Testis (tissue), 3 donors: ENCODE results near the gene VRK1. TPM values are rescaled to one million over a fixed set of nuclear protein-coding genes. Genes with fewer than 3 reads are reported as not detected.

Experiments
- DNase-seq: peaks from one replicate; pipeline ENCODE4 v3.0.0-alpha.2; 2019
- H3K27ac ChIP-seq, 2 donors: fragments of 200-600 bp; sonication (generic); one replicate each; pipeline ENCODE4 v1.5.1; 2019
- H3K27me3 ChIP-seq: fragments of 200-600 bp; sonication (generic); one replicate; pipeline ENCODE4 v1.5.1; 2019
- H3K36me3 ChIP-seq: fragments of 200-600 bp; sonication (generic); one replicate; pipeline ENCODE4 v1.5.1; 2017; ENCODE audit warnings: low read depth; ENCODE audit errors: missing control alignments
- H3K4me1 ChIP-seq: fragments of 200-600 bp; sonication (generic); one replicate; pipeline ENCODE4 v1.5.1; 2019
- H3K4me3 ChIP-seq, 2 donors: fragments of 200-600 bp; sonication (generic); one replicate each; pipeline ENCODE4 v1.5.1; 2017 to 2019
- H3K9me3 ChIP-seq: fragments of 200-600 bp; sonication (generic); one replicate; pipeline ENCODE4 v1.5.1; 2017
- CTCF ChIP-seq, 3 experiments: fragments of 450-650 bp in 2 of 3; fragments of 200-600 bp in 1 of 3; sonication (generic) in 1 of 3; IDR thresholded peaks; one replicate each; pipeline ENCODE4 v1.5.1; 2016 to 2019; ENCODE audit warnings: antibody characterized with exemption in 3 of 3, mild to moderate bottlenecking in 2 of 3, moderate library complexity in 1 of 3
- POLR2A ChIP-seq: fragments of 450-650 bp; IDR thresholded peaks from one replicate; pipeline ENCODE4 v1.6.1; 2017; ENCODE audit warnings: antibody characterized with exemption, mild to moderate bottlenecking, moderate library complexity
- WGBS, 2 donors: methylation state at CpG; one replicate each; pipeline ENCODE4 v1.1.5; 2018; 5-methylcytosine and 5-hydroxymethylcytosine counted together
- intact Hi-C: fragments of 100-400 bp; cut with DNase I; formaldehyde crosslinking; loops from one replicate; pipeline ENCODE4 v1.15.1; 2023; ENCODE audit warnings: low total_unique reads
- polyA plus RNA-seq: library from polyadenylated mRNA; stranded (reverse); fragments of 350-450 nt; fragmentation: Illumina TruSeq; extraction: RNeasy Lipid Tissue Mini Kit (QIAGEN cat#74804); gene quantifications from one replicate; pipeline ENCODE4 v1.2.3, GENCODE V29; 2014; ENCODE audit warnings: low read depth, low replicate concordance; ENCODE audit not compliant: insufficient read depth
- total RNA-seq, 2 donors: library from RNA; depleted of rRNA; stranded (reverse); fragments of >200 nt; gene quantifications; one replicate each; pipeline ENCODE4 v1.2.3, GENCODE V29; 2016

VRK1 gene
- total and polyA plus RNA-seq, 3 donors from 2014 or later: 44.7 to 52.0 (median 49.2) TPM

DNA sequence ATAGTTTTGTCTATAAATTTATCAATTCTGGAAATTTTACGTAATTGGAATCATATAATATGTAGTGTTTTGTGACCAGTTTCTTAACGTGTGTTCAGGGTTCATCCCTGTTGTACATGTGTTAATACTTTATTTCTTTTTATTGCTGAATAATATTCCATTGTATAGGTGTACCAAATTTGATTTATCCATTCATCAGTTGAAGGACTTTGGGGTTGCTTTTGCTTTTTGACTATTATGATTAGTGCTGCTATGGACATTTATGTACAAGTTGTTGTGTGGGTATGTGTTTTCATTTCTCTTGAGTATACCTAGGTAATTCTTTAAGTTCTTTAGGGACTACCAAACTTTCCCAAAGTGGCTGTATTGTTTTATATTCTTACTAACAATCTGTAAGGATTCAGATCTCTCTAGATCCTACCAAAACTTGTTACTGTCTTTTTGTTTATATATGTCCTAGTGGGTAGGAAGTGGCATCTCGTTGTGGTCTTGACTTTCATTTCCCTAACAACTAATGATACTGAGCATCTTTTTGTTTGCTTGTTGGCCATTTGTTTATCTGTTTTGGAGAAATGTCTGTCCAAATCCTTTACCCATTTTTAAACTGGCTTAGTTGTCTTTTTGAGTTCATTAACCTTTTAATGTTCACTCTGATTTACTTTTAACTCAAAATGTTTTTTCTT, 14.9 kb downstream of the VRK1 start:
- TF ChIP-seq CTCF (IDR thresholded peaks at IDR 0.05) (no peak), POLR2A (no peak)
- intact Hi-C loops: no loop called here

GRCh38 chr14:96816281-96816680, 19.1 kb downstream of the VRK1 start:
- no peak for DNase-seq
- H3K27ac ChIP-seq: no peak overlapping the region
- no peaks in the 10 kb centered on the region for H3K4me1 ChIP-seq
- no peaks in the 10 kb centered on the region for H3K36me3 ChIP-seq
- no peak overlapping the region for H3K4me3 ChIP-seq
- no peaks in the 10 kb centered on the region for H3K27me3 ChIP-seq
- intact Hi-C loops: no loop called here
- H3K9me3 ChIP-seq: no peaks in the 10 kb centered on the region
- TF ChIP-seq CTCF (IDR thresholded peaks at IDR 0.05) (no peak), POLR2A (no peak)
- 89 to 97% methylated on average over 3 of the region's 3 CpGs for WGBS, 2 donors

More for the DNA sequence above, 14.9 kb downstream of the VRK1 start:
- Histone ChIP-seq H3K9me3 (no peaks in the 10 kb centered on the region), H3K4me3 (no peak overlapping the region), H3K4me1 (no peaks in the 10 kb centered on the region), H3K27ac (no peak overlapping the region), H3K27me3 (no peaks in the 10 kb centered on the region), H3K36me3 (no peaks in the 10 kb centered on the region)
- no peak for DNase-seq
- WGBS, 2 donors: 85 to 94% methylated on average over 3 of the region's 3 CpGs

GRCh38 chr14:96817750-96818666, 20.8 kb downstream of the VRK1 start:
- 80% methylated on average over 5 of the region's 5 CpGs for WGBS, 2 donors
- intact Hi-C loops: no loop called here
- Histone ChIP-seq H3K27ac (no peak overlapping the region), H3K4me3 (no peak overlapping the region), H3K36me3 (no peaks in the 10 kb centered on the region), H3K27me3 (no peaks in the 10 kb centered on the region), H3K4me1 (no peaks in the 10 kb centered on the region), H3K9me3 (no peaks in the 10 kb centered on the region)
- TF ChIP-seq CTCF (IDR thresholded peaks at IDR 0.05) (no peak), POLR2A (no peak)
- no peak for DNase-seq

GRCh38 chr14:96821501-96821900, 24.3 kb downstream of the VRK1 start:
- Histone ChIP-seq H3K36me3 (no peaks in the 10 kb centered on the region), H3K27me3 (no peaks in the 10 kb centered on the region), H3K9me3 (no peaks in the 10 kb centered on the region), H3K4me3 (no peak overlapping the region), H3K27ac (no peak overlapping the region), H3K4me1 (no peaks in the 10 kb centered on the region)
- intact Hi-C loops: no loop called here
- DNase-seq: no peak
- TF ChIP-seq POLR2A (no peak), CTCF (IDR thresholded peaks at IDR 0.05) (no peak)
- 83 to 84% methylated on average over 3 of the region's 3 CpGs for WGBS, 2 donors
